Measurements from ENCODE around the gene WDHD1.

The WDHD1 gene, protein sequence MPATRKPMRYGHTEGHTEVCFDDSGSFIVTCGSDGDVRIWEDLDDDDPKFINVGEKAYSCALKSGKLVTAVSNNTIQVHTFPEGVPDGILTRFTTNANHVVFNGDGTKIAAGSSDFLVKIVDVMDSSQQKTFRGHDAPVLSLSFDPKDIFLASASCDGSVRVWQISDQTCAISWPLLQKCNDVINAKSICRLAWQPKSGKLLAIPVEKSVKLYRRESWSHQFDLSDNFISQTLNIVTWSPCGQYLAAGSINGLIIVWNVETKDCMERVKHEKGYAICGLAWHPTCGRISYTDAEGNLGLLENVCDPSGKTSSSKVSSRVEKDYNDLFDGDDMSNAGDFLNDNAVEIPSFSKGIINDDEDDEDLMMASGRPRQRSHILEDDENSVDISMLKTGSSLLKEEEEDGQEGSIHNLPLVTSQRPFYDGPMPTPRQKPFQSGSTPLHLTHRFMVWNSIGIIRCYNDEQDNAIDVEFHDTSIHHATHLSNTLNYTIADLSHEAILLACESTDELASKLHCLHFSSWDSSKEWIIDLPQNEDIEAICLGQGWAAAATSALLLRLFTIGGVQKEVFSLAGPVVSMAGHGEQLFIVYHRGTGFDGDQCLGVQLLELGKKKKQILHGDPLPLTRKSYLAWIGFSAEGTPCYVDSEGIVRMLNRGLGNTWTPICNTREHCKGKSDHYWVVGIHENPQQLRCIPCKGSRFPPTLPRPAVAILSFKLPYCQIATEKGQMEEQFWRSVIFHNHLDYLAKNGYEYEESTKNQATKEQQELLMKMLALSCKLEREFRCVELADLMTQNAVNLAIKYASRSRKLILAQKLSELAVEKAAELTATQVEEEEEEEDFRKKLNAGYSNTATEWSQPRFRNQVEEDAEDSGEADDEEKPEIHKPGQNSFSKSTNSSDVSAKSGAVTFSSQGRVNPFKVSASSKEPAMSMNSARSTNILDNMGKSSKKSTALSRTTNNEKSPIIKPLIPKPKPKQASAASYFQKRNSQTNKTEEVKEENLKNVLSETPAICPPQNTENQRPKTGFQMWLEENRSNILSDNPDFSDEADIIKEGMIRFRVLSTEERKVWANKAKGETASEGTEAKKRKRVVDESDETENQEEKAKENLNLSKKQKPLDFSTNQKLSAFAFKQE

GRCh38 chr14:55026793-55027561, at the start of gene WDHD1, which contains the start of gene SOCS4:
Gene WDHD1, minus strand, starts transcription at chr14:55027099. Its CDS starts 312 bp downstream, at chr14:55026787.
Gene SOCS4, plus strand, starts transcription at chr14:55027236. Its CDS starts 15,806 bp downstream, at chr14:55043042.
- Histone ChIP-seq H3K4me2 (peak within 1 kb of the TSS; percentile 76), H3K9ac (peak within 1 kb of the TSS; percentile 85), H3K27me3 (ENCODE audit: insufficient read depth, low read depth) (no peaks in the 10 kb centered on the region), H3K4me1 (ENCODE audit: low read depth, poor library complexity, severe bottlenecking) (peaks cover 31% of the 10 kb centered on the region), H3K27ac (peak within 1 kb of the TSS; percentile 63), H3K36me3 (ENCODE audit: insufficient read depth) (no peaks in the 10 kb centered on the region), H3K4me3 (IDR thresholded peaks at IDR 0.05; ENCODE audit: insufficient read depth, low read depth, low read length) (no peak within 1 kb of the TSS), H4K20me1 (ENCODE audit: insufficient read depth) (no peaks in the 10 kb centered on the region), H2AFZ (ENCODE audit: low read depth) (peak within 1 kb of the TSS; percentile 79), H3K79me2 (ENCODE audit: insufficient read depth, low read depth) (peaks cover 61% of the 10 kb centered on the region)
- TF ChIP-seq, protein P1, sequence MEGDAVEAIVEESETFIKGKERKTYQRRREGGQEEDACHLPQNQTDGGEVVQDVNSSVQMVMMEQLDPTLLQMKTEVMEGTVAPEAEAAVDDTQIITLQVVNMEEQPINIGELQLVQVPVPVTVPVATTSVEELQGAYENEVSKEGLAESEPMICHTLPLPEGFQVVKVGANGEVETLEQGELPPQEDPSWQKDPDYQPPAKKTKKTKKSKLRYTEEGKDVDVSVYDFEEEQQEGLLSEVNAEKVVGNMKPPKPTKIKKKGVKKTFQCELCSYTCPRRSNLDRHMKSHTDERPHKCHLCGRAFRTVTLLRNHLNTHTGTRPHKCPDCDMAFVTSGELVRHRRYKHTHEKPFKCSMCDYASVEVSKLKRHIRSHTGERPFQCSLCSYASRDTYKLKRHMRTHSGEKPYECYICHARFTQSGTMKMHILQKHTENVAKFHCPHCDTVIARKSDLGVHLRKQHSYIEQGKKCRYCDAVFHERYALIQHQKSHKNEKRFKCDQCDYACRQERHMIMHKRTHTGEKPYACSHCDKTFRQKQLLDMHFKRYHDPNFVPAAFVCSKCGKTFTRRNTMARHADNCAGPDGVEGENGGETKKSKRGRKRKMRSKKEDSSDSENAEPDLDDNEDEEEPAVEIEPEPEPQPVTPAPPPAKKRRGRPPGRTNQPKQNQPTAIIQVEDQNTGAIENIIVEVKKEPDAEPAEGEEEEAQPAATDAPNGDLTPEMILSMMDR (conservative IDR thresholded peaks at IDR 0.05; ENCODE audit: low read depth, low read length): no peak

DNA sequence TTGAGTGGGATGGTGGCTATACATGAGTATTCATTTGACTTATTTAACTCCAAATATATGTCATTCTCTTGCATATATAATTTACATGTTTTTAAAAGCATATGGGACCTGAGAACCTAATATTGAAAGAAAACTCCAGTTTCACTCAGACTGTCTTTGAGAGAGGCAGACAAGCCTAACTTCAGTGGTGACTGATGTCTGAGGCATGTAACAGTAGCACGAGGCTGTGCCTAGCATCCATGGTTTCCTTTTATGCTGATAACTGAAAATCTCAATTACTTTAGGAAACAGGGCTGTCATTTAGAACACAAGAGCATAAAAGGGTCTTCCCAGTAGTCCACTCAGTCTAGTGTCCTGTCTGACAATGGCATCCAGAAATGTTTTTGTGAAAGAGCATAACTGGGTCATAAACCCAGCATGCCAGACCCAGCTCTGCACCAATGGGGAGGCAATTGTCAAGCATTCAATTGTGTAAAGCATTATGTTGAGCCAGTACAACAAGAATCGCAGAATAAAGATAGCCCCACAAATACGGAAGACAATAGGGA, 48.8 kb upstream of the WDHD1 start:
- TF ChIP-seq, protein P1 (conservative IDR thresholded peaks at IDR 0.05; ENCODE audit: low read depth, low read length): no peak
- Histone ChIP-seq H3K4me2 (peak overlapping the region; percentile 76; the same call in 1 of the 2 replicates), H3K36me3 (ENCODE audit: insufficient read depth) (no peaks in the 10 kb centered on the region)

DNA sequence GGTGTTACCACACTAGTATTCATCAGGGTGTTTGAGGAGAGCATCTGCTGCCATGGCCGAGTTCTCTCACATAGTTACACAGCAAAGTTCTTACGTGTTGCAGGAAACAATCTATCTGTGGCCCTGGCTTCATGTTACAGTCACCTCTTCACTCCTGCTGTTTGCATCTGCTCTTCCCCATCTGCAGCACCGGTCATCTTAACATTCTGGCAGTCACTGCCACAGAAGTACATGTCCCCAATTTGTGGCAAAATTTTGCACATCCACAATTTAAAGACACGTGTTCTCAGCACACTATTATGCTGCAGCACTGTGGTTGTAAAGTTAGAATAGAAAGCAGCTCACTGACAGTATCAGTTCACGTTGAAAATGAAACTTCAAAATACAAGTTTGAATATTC, 47.8 kb upstream of the WDHD1 start:
- no peaks in the 10 kb centered on the region for H3K79me2 ChIP-seq (ENCODE audit: insufficient read depth, low read depth)
- H3K9ac ChIP-seq: peak overlapping the region; percentile 27; the same call in 1 of the 2 replicates
- peak overlapping the region; percentile 52 for H3K27ac ChIP-seq
- H3K4me1 ChIP-seq (ENCODE audit: low read depth, poor library complexity, severe bottlenecking): peaks cover 24% of the 10 kb centered on the region
- peak overlapping the region; percentile 53 for H2AFZ ChIP-seq (ENCODE audit: low read depth)
- H3K36me3 ChIP-seq (ENCODE audit: insufficient read depth): no peaks in the 10 kb centered on the region
- no peak overlapping the region for H3K4me3 ChIP-seq (IDR thresholded peaks at IDR 0.05; ENCODE audit: insufficient read depth, low read depth, low read length)
- H3K4me2 ChIP-seq: peak overlapping the region; percentile 76
- TF ChIP-seq, protein P1 (conservative IDR thresholded peaks at IDR 0.05; ENCODE audit: low read depth, low read length): no peak
- no peaks in the 10 kb centered on the region for H3K27me3 ChIP-seq (ENCODE audit: insufficient read depth, low read depth)
- H4K20me1 ChIP-seq (ENCODE audit: insufficient read depth): no peaks in the 10 kb centered on the region

More for the DNA sequence above, 48.8 kb upstream of the WDHD1 start:
- no peaks in the 10 kb centered on the region for H3K27me3 ChIP-seq (ENCODE audit: insufficient read depth, low read depth)
- no peak overlapping the region for H3K9ac ChIP-seq
- no peak overlapping the region for H3K27ac ChIP-seq
- H3K4me3 ChIP-seq (IDR thresholded peaks at IDR 0.05; ENCODE audit: insufficient read depth, low read depth, low read length): no peak overlapping the region
- no peaks in the 10 kb centered on the region for H3K79me2 ChIP-seq (ENCODE audit: insufficient read depth, low read depth)
- H4K20me1 ChIP-seq (ENCODE audit: insufficient read depth): no peaks in the 10 kb centered on the region
- H3K4me1 ChIP-seq (ENCODE audit: low read depth, poor library complexity, severe bottlenecking): peaks cover 24% of the 10 kb centered on the region
- H2AFZ ChIP-seq (ENCODE audit: low read depth): no peak overlapping the region
